ENCODE results near the gene PLEKHH3.
"Not testable (repeated sequence)": the region's sequence is repeated elsewhere in the genome, so short reads cannot be mapped to it uniquely, and the experiment has no call there.

DNA sequence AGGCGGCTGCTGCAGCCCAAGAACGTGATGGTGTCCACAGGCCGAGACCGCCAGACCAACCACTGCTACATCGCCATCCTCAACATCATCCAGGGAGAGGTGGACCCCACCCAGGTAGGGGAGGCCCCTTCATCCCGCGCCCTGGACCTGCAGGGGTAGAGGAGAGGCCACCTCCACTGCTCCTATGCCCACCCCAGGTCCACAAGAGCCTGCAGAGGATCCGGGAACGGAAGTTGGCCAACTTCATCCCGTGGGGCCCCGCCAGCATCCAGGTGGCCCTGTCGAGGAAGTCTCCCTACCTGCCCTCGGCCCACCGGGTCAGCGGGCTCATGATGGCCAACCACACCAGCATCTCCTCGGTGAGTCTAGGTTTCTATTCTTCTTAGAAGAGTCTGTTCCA is 10.7 kb downstream of the PLEKHH3 start:
- not testable (repeated sequence) for TF ChIP-seq EP300, POLR2A, POLR2AphosphoS5 (IDR thresholded peaks at IDR 0.05)
- TF ChIP-seq, protein P1, sequence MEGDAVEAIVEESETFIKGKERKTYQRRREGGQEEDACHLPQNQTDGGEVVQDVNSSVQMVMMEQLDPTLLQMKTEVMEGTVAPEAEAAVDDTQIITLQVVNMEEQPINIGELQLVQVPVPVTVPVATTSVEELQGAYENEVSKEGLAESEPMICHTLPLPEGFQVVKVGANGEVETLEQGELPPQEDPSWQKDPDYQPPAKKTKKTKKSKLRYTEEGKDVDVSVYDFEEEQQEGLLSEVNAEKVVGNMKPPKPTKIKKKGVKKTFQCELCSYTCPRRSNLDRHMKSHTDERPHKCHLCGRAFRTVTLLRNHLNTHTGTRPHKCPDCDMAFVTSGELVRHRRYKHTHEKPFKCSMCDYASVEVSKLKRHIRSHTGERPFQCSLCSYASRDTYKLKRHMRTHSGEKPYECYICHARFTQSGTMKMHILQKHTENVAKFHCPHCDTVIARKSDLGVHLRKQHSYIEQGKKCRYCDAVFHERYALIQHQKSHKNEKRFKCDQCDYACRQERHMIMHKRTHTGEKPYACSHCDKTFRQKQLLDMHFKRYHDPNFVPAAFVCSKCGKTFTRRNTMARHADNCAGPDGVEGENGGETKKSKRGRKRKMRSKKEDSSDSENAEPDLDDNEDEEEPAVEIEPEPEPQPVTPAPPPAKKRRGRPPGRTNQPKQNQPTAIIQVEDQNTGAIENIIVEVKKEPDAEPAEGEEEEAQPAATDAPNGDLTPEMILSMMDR (IDR thresholded peaks at IDR 0.05): not testable (repeated sequence)

Data from suprapubic skin (tissue), 4 donors.